Bronchial epithelial cell (primary cell): ENCODE measurements around the gene METTL24. TPM values are rescaled to one million over a fixed set of nuclear protein-coding genes. Genes with fewer than 3 reads are reported as not detected.

ENCODE experiments used
- DNase-seq: peaks from one replicate; pipeline ENCODE4 v3.0.0-alpha.2; 2010; ENCODE audit warnings: low read depth
- FAIRE-seq: peaks from 2 replicates; lab custom pipeline; 2011; peaks lifted over from hg19 to GRCh38; lab: Jason Lieb, UNC
- H3K27me3 ChIP-seq: 2 replicates; pipeline ENCODE4 v1.5.1; 2011; ENCODE audit warnings: low read length; ENCODE audit not compliant: control insufficient read depth, insufficient read depth
- H3K36me3 ChIP-seq: 2 replicates; pipeline ENCODE4 v1.5.1; 2011; ENCODE audit warnings: low read length; ENCODE audit not compliant: control insufficient read depth, insufficient read depth
- H3K4me3 ChIP-seq: 2 replicates; pipeline ENCODE4 v1.5.1; 2011; ENCODE audit warnings: mild to moderate bottlenecking, low read depth, low read length, control low read depth
- total RNA-seq: library from RNA; depleted of rRNA; stranded (reverse); fragments of >200 nt; gene quantifications from 2 replicates; pipeline ENCODE4 v1.2.1, GENCODE V29; 2014
- TF ChIP-seq, protein P1 (sequence below): IDR thresholded peaks from 2 replicates; pipeline ENCODE4 v1.5.1; 2011; ENCODE audit warnings: mild to moderate bottlenecking, moderate library complexity, low read length, control low read depth, inconsistent platforms; ENCODE audit not compliant: insufficient read depth, severe bottlenecking

METTL24 gene
- total RNA-seq, 1 donor from 2014 or later, result not detected

DNA sequence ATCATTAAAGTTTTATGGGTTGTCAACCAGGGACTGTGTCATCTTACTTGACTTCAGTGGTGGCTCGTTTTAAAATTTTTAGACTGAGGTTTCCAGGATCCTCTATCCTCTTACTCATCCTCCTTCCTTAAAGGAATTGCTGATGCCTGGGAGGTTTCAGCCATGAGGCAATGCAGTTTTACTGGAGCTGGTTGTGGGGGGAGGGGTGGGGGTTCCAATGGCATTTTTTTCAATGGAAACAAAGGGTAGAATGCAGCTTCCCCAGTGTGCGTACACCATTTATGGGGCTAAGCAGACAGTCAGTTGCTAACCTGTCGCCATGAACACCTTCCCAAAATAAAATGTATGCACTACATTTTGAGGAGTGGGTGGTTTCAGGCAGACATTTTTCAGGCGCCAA lies 88.0 kb downstream of the METTL24 start:
- FAIRE-seq (no peak), DNase-seq (no peak)
- TF ChIP-seq, protein P1, sequence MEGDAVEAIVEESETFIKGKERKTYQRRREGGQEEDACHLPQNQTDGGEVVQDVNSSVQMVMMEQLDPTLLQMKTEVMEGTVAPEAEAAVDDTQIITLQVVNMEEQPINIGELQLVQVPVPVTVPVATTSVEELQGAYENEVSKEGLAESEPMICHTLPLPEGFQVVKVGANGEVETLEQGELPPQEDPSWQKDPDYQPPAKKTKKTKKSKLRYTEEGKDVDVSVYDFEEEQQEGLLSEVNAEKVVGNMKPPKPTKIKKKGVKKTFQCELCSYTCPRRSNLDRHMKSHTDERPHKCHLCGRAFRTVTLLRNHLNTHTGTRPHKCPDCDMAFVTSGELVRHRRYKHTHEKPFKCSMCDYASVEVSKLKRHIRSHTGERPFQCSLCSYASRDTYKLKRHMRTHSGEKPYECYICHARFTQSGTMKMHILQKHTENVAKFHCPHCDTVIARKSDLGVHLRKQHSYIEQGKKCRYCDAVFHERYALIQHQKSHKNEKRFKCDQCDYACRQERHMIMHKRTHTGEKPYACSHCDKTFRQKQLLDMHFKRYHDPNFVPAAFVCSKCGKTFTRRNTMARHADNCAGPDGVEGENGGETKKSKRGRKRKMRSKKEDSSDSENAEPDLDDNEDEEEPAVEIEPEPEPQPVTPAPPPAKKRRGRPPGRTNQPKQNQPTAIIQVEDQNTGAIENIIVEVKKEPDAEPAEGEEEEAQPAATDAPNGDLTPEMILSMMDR, result no peak
- Histone ChIP-seq H3K36me3 (no peaks in the 10 kb centered on the region), H3K27me3 (no peaks in the 10 kb centered on the region), H3K4me3 (no peak overlapping the region)

DNA sequence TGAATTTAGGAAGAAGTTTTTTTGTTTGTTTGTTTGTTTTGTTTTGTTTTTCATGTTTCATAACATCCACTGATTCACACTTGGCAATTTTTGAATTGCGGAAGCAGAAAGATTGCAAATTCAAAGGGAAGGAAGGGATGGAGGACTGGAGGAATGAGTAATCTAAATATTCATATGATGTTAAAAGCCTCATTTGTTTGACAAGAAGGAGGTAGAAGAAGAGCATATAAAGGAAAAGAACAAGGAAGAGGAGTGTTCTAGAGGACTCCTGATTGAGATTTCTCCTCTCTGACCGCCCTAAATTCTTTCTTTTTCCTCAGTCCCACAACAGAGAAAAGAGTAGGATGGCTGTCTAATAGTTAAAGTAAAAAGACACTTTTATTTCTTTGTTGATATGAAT lies 88.5 kb downstream of the METTL24 start:
- no peaks in the 10 kb centered on the region for H3K27me3 ChIP-seq
- no peak overlapping the region for H3K4me3 ChIP-seq
- no peak for DNase-seq
- FAIRE-seq, result no peak
- H3K36me3 ChIP-seq, result no peaks in the 10 kb centered on the region
- TF ChIP-seq, protein P1, result no peak

DNA sequence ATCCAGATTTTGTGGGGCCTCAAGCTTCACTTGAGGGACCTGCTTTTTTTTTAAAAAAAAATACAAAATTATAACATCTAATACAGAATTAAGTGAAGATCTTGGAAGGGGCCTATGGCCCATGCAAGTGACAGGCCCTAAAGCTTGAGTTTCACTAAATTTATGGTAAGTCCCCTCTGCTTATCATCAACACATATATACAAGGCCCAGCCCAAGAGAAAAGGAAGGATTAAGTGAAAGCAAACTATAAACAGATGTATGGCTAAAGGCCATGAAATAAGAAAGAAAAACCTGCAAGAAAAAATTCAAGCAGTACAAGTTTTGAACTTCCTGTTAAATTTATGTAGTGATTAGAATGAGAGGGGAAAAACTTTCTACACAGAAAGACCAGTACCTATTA lies 91.2 kb downstream of the METTL24 start:
- no peak for DNase-seq
- no peak for FAIRE-seq
- Histone ChIP-seq H3K27me3 (no peaks in the 10 kb centered on the region), H3K36me3 (no peaks in the 10 kb centered on the region), H3K4me3 (no peak overlapping the region)
- TF ChIP-seq, protein P1, result no peak

DNA sequence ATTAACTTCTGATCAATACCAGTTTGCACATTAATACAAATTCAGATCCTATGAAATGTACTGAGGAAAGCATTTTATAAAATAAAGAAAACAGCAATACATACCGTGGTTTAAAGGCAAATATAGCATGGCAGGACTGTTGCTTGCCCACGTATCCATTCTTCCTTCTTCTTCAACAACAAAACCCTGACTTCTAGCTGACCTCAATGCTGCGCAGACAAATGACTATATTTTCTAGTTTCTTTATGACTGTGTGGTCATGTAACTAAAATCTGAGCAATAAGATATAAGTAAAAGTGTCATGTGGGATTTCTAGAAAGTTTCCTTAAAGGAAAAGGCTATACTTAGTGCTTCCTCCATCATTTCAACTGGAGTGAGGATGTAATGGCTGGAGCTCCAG lies 92.9 kb downstream of the METTL24 start:
- TF ChIP-seq, protein P1, result no peak
- DNase-seq, result no peak
- H3K36me3 ChIP-seq, result no peaks in the 10 kb centered on the region
- FAIRE-seq, result no peak
- no peak overlapping the region for H3K4me3 ChIP-seq
- H3K27me3 ChIP-seq, result no peaks in the 10 kb centered on the region

DNA sequence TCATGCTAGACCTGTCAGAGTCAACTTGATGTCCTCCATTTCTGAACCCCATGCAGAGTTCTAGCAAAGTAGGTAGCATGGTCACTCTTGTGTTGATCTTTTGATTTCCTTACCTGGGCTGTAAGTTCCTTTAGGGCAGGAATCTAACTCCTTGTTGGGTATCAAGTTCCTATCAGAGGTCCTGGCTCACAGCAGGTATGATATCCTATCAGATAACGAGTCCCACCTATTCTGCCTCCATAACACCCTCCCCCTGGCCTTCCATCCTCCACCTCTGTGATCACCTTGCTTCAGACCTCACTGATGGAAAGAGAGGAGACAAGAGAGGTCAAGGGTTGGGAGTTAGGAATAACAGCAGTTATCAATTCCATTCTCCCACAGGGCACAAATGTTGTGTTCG lies 101.8 kb downstream of the METTL24 start:
- no peaks in the 10 kb centered on the region for H3K36me3 ChIP-seq
- no peak overlapping the region for H3K4me3 ChIP-seq
- TF ChIP-seq, protein P1, result no peak
- H3K27me3 ChIP-seq, result no peaks in the 10 kb centered on the region
- FAIRE-seq (no peak), DNase-seq (no peak)

DNA sequence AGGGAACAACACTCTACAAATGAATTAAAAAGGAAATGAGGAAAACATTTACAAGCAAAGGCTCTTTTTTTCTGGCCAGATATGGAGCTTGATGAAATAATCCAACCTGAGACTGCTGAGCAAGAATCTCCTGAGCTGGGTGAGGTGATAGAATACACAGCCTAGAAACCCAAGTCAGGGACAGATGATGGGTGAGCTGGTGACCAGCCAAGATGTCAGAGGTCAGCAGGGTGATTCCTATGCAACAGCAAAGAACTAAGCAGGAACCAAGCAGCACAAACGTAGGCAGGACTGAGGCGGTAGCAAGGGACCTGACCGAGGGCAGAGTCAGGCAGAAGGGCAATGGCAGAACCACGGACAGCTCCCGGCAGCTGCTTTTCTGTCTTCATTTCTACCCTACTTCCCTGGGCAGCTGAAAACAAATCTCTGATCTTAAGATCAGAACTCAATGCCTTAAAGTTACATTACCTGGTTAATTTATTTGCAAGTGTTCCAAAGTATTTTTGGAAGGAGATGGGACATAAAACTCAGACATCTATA lies 102.9 kb downstream of the METTL24 start:
- no peaks in the 10 kb centered on the region for H3K36me3 ChIP-seq

More for the DNA sequence above, 102.9 kb downstream of the METTL24 start:
- no peak for FAIRE-seq
- TF ChIP-seq, protein P1, result no peak
- Histone ChIP-seq H3K27me3 (no peaks in the 10 kb centered on the region), H3K4me3 (no peak overlapping the region)
- peak; percentile 16 for DNase-seq
